PC-9 (cell line): ENCODE measurements around the gene STARD3NL. TPM values are rescaled to one million over a fixed set of nuclear protein-coding genes. Genes with fewer than 3 reads are reported as not detected.

Experiments used
- BruUV-seq: library from RNA; stranded (reverse); fragments of 400-500 nt; replicated peaks from 2 replicates; lab custom pipeline; 2021; lab: Mats Ljungman, UMichigan
- CTCF ChIA-PET: fragments of 300-600 bp; sonication (Branson Sonifier 250); formaldehyde crosslinking; loops from one replicate; lab custom pipeline; 2022; ENCODE audit warnings: antibody characterized with exemption; lab: Charles Lee
- POLR2A ChIA-PET: fragments of 300-600 bp; sonication (Branson Sonifier 250); formaldehyde crosslinking; loops from one replicate; lab custom pipeline; 2022; ENCODE audit warnings: antibody characterized with exemption; ENCODE audit not compliant: unreplicated experiment; lab: Charles Lee
- DNase-seq, 2 experiments: peaks; one replicate each; pipeline versions ENCODE4 v3.0.0 to v3.0.0-alpha.2; 2015 to 2022; ENCODE audit warnings: mixed read lengths in 1 of 2
- H2AFZ ChIP-seq: fragments of 200-600 bp; sonication (generic); 2 replicates; pipeline ENCODE4 v1.8.1; 2017; ENCODE audit warnings: antibody characterized with exemption
- H3F3A ChIP-seq: fragments of 200-600 bp; sonication (generic); 2 replicates; pipeline ENCODE4 v1.8.1; 2017; ENCODE audit warnings: antibody characterized with exemption, mild to moderate bottlenecking, low read depth; ENCODE audit not compliant: insufficient read depth
- H3K27ac ChIP-seq: fragments of 200-600 bp; sonication (generic); 2 replicates; pipeline ENCODE4 v1.6.1; 2016; ENCODE audit warnings: mixed run types
- H3K27me3 ChIP-seq: fragments of 200-600 bp; sonication (generic); 2 replicates; pipeline ENCODE4 v1.6.1; 2016; ENCODE audit warnings: low read depth, mixed run types; ENCODE audit not compliant: insufficient read depth
- H3K36me3 ChIP-seq: fragments of 200-600 bp; sonication (generic); 2 replicates; pipeline ENCODE4 v1.6.1; 2016; ENCODE audit warnings: low read depth, mixed run types
- H3K4me1 ChIP-seq: fragments of 200-600 bp; sonication (generic); replicated peaks from 2 replicates; pipeline ENCODE4 v1.6.1; 2016; ENCODE audit warnings: mixed run types; ENCODE audit not compliant: insufficient read depth
- H3K4me2 ChIP-seq: fragments of 200-600 bp; sonication (generic); 2 replicates; pipeline ENCODE4 v1.6.1; 2017; ENCODE audit warnings: mixed run types
- H3K4me3 ChIP-seq: fragments of 200-600 bp; sonication (generic); 2 replicates; pipeline ENCODE4 v1.6.1; 2016; ENCODE audit warnings: mixed run types
- H3K79me2 ChIP-seq: fragments of 200-600 bp; sonication (generic); 2 replicates; pipeline ENCODE4 v1.6.1; 2017; ENCODE audit warnings: low read depth, mixed run types
- H3K9me2 ChIP-seq: fragments of 200-600 bp; sonication (generic); 2 replicates; pipeline ENCODE4 v1.8.1; 2017; ENCODE audit warnings: mild to moderate bottlenecking; ENCODE audit not compliant: insufficient read depth
- H3K9me3 ChIP-seq: fragments of 200-600 bp; sonication (generic); 2 replicates; pipeline ENCODE4 v1.8.1; 2016; ENCODE audit warnings: low read depth; ENCODE audit not compliant: insufficient read depth
- H4K20me1 ChIP-seq: fragments of 200-600 bp; sonication (generic); 2 replicates; pipeline ENCODE4 v1.8.1; 2017; ENCODE audit not compliant: insufficient read depth
- CTCF ChIP-seq: fragments of 200-600 bp; sonication (generic); conservative IDR thresholded peaks from 2 replicates; pipeline ENCODE4 v1.6.1; 2017; ENCODE audit warnings: mixed run types, antibody characterized with exemption, mild to moderate bottlenecking, moderate library complexity
- EZH2 ChIP-seq: fragments of 200-600 bp; sonication (generic); IDR thresholded peaks from 2 replicates; pipeline ENCODE4 v1.8.0; 2017; ENCODE audit warnings: antibody characterized with exemption, low read depth
- intact Hi-C: fragments of 100-400 bp; cut with micrococcal nuclease; formaldehyde crosslinking; loops from one replicate; pipeline ENCODE4 v1.10.0; 2022; ENCODE audit not compliant: unreplicated experiment
- total RNA-seq: library from RNA; stranded (reverse); gene quantifications from 2 replicates; pipeline ENCODE4 v1.2.3, GENCODE V29; 2021

STARD3NL gene
- total RNA-seq, 1 experiment from 2014 or later, result 41.4 TPM

GRCh38 chr7:38206071-38206470 is 28.0 kb downstream of the STARD3NL start:
- DNase-seq, result no peak
- Histone ChIP-seq H3K27me3 (no peaks in the 10 kb centered on the region), H3K4me2 (no peak overlapping the region), H3K9me3 (no peaks in the 10 kb centered on the region), H3F3A (no peaks in the 10 kb centered on the region), H4K20me1 (0 out of 2 replicates have a peak, but pooled peaks cover 14% of the 10 kb centered on the region), H3K27ac (no peak overlapping the region), H3K79me2 (no peaks in the 10 kb centered on the region), H3K9me2 (no peaks in the 10 kb centered on the region), H3K4me3 (no peak overlapping the region), H2AFZ (no peak overlapping the region), H3K4me1 (no peaks in the 10 kb centered on the region), H3K36me3 (peaks cover 5% of the 10 kb centered on the region; the same call in 1 of the 2 replicates)
- ChIA-PET POLR2A (no interaction called here), CTCF (interaction anchor here (0.6 kb wide), 1 partner anchor 1927 kb away, joined by 4 read pairs; no protein-coding TSS in a partner anchor)
- no TSS peak for BruUV-seq
- intact Hi-C loops, result no loop called here
- TF ChIP-seq EZH2, result no peak
- TF ChIP-seq CTCF, result no peak

GRCh38 chr7:38207843-38208242 is 29.8 kb downstream of the STARD3NL start:
- TF ChIP-seq CTCF, result no peak
- TF ChIP-seq EZH2, result no peak
- no peak overlapping the region for H3K27ac ChIP-seq
- no peaks in the 10 kb centered on the region for H3K9me3 ChIP-seq
- intact Hi-C loops, result no loop called here
- H3K27me3 ChIP-seq, result no peaks in the 10 kb centered on the region
- ChIA-PET CTCF (no interaction called here), POLR2A (no interaction called here)
- H4K20me1 ChIP-seq, result 0 out of 2 replicates have a peak, but pooled peaks cover 11% of the 10 kb centered on the region
- H3K4me3 ChIP-seq, result no peak overlapping the region
- no peaks in the 10 kb centered on the region for H3F3A ChIP-seq
- no peaks in the 10 kb centered on the region for H3K9me2 ChIP-seq
- no peaks in the 10 kb centered on the region for H3K79me2 ChIP-seq
- no peaks in the 10 kb centered on the region for H3K4me1 ChIP-seq
- H2AFZ ChIP-seq, result no peak overlapping the region
- BruUV-seq, result no TSS peak
- no peak overlapping the region for H3K4me2 ChIP-seq
- no peak for DNase-seq
- no peaks in the 10 kb centered on the region for H3K36me3 ChIP-seq

DNA sequence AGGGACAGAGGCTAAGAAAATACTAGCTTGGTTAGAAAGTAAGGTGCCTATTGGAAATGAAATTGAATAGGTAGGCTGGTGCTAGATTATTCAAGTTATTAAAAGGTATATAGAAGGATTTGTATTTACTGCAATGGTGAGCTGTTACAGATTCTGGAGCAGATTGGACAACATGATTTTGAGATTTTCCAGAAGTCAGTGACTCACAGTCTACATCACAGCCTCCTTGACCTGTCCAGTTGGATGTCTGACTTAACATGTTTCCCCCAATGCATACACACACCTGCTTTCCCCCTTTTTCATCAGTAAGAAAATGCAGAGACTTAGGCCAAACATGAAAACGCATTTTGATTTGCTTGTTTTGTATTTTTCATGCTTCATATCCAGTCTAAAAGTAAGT is 33.4 kb downstream of the STARD3NL start:
- no peaks in the 10 kb centered on the region for H3K9me3 ChIP-seq
- H3K27ac ChIP-seq, result no peak overlapping the region
- BruUV-seq, result no TSS peak
- ChIA-PET POLR2A (no interaction called here), CTCF (no interaction called here)
- H3K4me2 ChIP-seq, result no peak overlapping the region
- H3K27me3 ChIP-seq, result no peaks in the 10 kb centered on the region
- no peak for DNase-seq
- H3K9me2 ChIP-seq, result no peaks in the 10 kb centered on the region
- no peak overlapping the region for H2AFZ ChIP-seq
- H3K79me2 ChIP-seq, result no peaks in the 10 kb centered on the region
- H4K20me1 ChIP-seq, result 0 out of 2 replicates have a peak, but pooled peaks cover 10% of the 10 kb centered on the region
- H3K36me3 ChIP-seq, result no peaks in the 10 kb centered on the region
- H3K4me1 ChIP-seq, result no peaks in the 10 kb centered on the region
- no peak overlapping the region for H3K4me3 ChIP-seq
- intact Hi-C loops, result loop anchor here (10.0 kb wide), 1 partner anchor 47 kb away; no protein-coding TSS in a partner anchor
- H3F3A ChIP-seq, result no peaks in the 10 kb centered on the region
- TF ChIP-seq EZH2 (no peak), CTCF (no peak)
